ENCODE data around the gene OXSR1.

Gene OXSR1

GRCh38 chr3:38164952-38165721 lies at the start of gene OXSR1:
Gene OXSR1, plus strand, starts transcription at chr3:38165537. Its CDS starts 340 bp downstream, at chr3:38165877.
- DNase-seq: peak; percentile 99 to 100

DNA sequence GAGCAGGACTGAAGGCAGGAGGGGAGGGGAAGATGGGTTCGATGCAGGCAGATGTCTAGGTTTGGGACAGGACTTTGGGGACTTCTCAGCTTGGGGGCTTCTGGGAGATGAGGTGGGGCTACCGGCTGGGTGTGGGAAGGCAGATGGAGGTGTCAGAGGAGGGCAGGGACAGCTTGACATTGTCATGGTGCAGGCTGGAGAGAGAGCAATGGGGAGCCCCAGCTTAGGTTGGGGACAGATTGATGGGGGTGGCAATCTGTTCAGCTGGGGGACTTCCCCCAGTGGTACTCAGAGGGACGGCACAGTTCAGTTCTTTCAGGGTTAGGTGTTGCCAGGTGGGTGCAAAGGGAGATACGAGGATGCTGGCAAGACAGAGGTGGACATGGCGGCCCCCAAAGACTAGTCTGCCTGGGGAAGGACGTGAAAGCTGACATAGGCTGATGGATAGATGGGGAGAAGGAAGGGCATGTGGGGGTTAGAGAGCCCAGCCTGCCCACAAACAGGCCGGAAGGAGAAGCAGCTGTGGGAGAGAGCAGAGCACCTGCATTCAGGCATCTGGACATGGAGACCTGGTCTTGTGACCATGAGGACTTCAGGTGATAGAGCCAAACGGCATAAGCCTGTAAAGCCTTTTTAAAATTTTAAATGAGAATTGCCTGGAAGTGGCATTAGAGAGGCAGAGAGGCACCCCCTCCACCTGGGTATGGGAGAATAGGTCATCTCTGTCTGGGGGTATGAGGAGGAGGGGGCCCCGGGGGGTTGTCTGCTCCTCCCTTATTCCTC lies 49.5 kb upstream of the OXSR1 start:
- no peak for DNase-seq

DNA sequence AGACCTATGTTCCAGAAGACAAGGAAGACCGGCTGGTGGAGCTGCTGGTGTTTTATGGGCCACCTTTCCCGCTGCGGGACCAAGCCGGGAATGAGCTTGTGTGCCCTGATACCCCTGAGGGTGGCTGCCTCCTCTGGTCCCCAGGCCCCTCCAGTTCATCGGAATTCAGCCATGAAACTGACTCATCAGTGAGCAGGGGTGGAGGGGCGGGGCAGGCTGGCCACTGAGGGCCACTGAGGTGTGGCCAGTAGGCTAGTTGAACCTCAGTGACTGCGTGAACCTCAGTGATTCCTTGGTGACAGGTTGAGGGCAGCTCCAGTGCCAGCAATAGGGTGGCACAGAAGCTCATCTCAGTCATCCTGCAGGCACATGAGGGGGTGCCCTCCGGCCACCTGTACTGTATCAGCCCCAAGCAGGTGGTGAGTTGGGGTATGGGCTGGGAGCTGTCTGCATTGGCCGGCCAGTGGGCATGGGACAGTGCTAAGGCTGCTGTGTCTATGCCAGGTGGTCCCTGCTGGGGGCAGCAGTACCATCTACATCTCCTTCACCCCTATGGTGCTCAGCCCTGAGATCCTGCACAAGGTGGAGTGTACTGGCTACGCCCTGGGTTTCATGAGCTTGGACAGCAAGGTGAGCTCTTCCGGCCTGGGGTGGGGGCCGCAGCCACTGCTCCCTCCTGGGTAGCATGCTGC lies 48.7 kb upstream of the OXSR1 start:
- DNase-seq: no peak

- DNase-seq: no peak
Measured at GRCh38 chr3:38117163-38117716, 48.1 kb upstream of the OXSR1 start.

DNA sequence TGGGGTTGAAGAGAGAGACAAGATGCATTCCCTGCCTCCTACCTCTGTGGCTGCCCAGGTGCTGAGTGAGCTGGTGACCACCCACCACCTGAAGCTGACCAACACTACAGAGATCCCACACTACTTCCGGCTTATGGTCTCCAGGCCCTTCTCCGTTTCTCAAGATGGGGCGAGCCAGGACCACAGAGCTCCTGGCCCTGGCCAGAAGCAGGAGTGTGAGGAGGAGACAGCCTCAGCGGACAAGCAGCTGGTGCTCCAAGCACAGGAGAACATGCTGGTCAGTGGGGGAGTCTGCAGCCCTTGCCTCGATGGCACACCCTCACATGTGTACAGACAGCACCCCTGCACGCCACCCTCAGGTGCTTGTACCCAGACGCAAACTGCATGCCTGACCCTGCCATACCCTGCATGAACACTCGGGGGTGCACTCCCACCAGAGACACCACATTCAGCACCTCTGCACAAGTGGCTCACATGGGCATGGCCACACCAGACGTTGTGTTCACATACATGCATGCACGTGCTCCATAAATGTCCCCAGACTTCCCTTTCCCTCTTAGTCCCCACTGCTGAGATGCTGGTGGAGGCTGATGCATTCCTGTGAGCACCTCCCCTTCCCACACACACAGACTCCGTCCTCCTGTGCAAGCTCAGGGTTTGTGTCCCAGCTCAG lies 47.5 kb upstream of the OXSR1 start:
- peak; percentile 75 to 84 for DNase-seq

- peak in 1 of 2 experiments; percentile 13 for DNase-seq
Measured at GRCh38 chr3:38118421-38119247, 46.7 kb upstream of the OXSR1 start.

- no peak for DNase-seq
Measured at GRCh38 chr3:38119248-38119544, 46.1 kb upstream of the OXSR1 start.

- no peak for DNase-seq
Measured at GRCh38 chr3:38119821-38120692, 45.3 kb upstream of the OXSR1 start.

DNA sequence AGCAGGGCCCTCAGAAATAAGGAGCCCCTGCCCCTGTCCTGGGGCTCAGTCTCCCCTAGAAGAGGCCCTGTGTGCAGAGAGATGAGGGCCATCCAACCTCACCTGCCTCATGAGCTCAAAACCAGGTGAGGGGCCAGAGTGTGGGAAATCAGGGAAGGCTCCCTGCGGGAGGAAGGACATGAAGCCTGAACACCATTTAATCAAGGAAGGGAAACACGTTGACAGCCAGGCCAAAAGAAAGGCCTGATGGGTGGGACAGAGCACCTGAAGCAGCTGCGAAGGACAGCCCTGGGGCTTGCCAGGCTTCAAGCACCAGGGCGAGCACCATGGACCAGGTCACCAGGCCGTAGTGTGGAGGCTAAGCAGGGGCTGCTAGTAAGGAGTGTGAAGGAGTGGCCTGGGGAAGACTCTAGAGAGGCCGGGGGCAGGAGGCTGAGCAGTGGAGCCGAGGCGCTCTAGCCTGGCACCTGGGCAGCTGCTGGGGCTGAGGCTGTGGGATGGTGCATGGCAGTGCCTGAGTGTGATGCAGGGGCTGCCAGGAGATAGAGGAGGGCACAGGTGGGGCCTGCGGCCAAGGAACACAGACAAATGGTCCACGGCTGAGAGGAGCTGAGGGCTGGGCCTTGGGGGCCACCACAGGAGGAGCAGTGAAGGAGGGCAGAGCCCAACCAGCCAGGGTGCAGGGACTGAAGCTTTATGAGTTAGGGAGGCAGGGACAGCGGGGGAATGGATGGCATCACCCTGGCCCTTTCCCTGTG lies 44.5 kb upstream of the OXSR1 start:
- no peak for DNase-seq

DNA sequence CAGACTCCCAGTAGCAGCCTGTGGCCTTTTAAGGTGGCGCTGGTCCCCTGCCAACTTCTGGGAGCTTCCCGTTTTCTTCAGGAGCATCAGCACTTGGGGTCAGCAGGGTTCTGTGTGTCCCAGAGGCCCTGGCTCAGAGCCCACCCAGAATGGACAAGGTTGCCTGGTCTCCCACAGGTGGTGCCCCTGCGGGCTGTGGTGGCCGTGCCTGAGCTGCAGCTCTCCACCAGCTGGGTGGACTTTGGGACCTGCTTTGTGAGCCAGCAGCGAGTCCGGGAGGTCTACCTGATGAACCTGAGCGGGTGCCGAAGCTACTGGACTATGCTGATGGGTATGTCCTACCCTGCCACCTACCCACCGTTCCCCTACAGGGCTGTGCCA lies 43.9 kb upstream of the OXSR1 start:
- DNase-seq: no peak

GRCh38 chr3:38121832-38122461 lies 43.4 kb upstream of the OXSR1 start:
- no peak for DNase-seq

DNA sequence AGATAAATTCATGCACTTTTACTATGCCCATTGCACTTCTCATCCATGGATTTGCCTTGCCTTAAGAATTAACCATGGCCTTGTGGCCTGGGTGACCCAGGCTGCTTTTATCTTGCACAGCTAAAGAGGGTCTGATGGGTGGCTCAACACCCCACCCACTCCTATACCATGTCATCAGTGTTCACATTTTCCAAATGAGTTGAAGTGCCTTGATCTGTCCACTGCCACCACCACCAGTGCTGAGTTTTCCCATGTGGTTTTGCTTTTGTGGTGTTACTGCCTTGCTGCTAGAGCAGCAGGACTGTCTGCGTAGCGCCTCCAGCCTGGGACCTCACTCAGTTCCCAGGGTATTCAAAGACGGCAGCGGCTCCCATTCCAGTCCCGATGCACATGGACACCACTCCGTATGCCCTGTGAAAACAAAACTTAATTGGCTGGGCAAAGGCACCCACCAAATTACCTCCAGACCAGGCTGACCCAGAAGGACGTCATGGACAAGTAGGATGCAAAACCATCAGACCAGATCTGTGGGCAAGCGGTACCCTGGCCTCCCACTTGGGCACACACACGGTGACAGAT lies 42.5 kb upstream of the OXSR1 start:
- DNase-seq: no peak

DNA sequence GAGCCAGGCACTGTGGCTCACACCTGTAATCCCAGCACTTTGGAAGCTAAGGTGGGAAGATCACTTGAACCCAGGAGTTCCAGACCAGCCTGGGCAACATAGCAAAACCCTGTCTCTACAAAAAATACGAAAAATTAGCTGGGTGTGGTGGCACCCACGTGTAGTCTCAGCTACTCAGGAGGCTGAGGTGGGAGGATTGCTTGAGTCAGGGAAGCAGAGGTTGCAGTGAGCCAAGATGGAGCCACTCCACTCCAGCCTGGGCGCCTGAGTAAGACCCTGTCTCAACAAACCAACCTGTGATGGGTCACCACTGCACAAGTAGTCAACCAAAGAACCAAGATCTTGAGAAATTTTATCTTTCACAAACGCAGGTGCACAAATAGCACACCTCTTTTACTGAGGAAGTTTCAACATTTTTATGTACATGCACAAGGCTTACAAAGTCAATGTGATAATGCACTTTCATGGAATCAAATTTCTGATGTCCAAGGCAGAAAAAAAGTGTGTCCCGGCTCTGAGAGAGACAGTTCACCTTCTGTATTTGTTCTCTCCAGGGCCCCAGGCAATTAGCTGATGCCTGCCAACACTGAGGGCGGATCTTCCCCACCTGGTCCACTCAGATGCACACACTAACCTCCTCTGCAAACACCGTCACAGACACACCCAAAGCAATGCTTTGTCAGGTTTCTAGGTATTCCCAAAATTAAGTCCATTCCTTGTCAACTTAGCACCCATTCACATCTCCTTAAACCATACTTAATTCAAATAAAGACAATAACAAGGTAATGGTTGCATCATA lies 40.8 kb upstream of the OXSR1 start:
- DNase-seq: no peak

GRCh38 chr3:38125305-38126120 lies 39.8 kb upstream of the OXSR1 start:
- no peak for DNase-seq

DNA sequence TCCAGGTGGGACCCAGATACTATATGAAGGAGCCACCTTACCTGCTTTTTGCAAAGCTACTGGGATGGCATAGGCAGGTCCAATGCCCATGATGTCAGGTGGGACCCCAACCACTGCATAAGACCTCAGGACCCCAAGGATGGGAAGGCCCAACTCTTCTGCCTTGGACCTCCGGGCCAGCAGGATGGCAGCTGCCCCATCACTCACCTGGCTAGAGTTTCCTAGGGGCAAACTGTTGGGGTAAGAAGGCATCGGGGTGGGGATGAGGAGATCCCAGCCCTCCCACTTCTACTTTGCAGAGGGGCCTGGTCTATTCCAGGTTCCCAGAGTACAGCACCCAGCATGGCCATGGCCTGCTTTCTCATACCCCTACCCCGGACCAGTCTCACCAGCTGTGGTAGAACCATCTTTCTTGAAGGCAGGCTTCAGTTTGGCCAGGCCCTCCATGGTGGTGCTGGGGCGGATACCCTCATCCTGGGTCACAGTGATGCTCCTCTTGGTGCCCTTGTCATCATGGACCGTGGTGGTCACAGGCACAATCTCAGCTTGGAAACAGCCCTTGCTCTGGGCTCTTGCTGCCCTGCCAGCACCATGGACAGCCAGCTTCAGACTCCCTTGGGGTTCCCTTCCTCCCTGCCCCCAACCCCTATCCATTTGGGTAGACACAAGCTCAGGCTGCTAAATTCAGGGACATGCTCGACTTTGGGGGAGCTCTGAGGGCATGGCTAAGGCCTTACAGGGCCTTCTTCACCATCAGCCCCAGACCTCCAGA lies 39.0 kb upstream of the OXSR1 start:
- DNase-seq: no peak

DNA sequence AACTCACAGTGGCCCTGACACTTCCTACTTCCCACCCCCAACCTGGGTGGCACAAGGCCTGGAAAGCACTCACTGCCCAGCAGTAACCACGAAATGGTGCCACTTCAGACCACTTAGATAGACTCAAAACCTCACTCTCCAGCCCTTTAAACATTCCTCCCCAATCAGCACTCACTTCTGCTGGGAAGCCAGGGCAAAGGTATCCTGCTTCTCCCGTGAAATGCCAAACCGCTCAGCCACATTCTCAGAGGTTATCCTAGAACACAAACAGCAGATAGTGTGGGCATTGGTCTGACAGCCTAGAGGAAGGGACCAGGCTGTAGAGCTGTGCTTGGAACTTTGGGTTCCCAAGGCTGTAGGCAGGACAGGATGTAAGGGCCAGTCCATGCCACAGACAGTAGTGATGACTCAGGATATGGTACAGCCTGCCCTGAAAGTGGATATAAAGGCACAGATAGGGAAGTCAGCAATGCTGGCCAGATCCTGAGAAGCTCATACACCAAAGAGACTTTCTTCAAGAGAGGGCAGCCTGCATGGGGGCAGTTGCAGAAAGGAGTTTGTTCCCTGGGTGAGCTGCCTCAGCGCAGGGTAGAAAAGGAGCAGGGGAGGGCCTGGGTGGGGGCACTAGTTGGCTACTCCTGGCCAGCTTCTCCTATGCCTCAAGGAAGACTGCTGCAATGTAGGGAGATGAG lies 37.6 kb upstream of the OXSR1 start:
- no peak for DNase-seq

All from Kasumi-1 (cell line).